SK-N-SH (cell line): ENCODE results near the gene SH3GL2. TPM values are rescaled to one million over a fixed set of nuclear protein-coding genes. Genes with fewer than 3 reads are reported as not detected.

Source experiments
- CTCF ChIA-PET: fragments of 300-600, 350-600 bp; formaldehyde crosslinking; extraction: SDS; loops from one replicate; lab custom pipeline; 2021; lab: Yijun Ruan, JAX
- POLR2A ChIA-PET: fragments of 350-600 bp; sonication (Branson Sonifier 250); formaldehyde crosslinking; extraction: SDS; loops from one replicate; lab custom pipeline; 2020; ENCODE audit warnings: antibody characterized with exemption, inconsistent platforms; lab: Yijun Ruan, JAX
- DNase-seq: peaks from one replicate; pipeline ENCODE4 v3.0.0; 2012
- H2AFZ ChIP-seq: fragments of 200-600 bp; sonication (generic); 2 replicates; pipeline ENCODE4 v1.8.1; 2016; ENCODE audit warnings: antibody characterized with exemption, mild to moderate bottlenecking, low read depth
- H3F3A ChIP-seq: fragments of 200-600 bp; sonication (generic); replicated peaks from 2 replicates; pipeline ENCODE3; 2016; ENCODE audit warnings: antibody characterized with exemption, mild to moderate bottlenecking; ENCODE audit not compliant: insufficient read depth
- H3K27ac ChIP-seq, 2 experiments: fragments of 200-500 bp in 1 of 2; fragments of 200-600 bp in 1 of 2; sonication (Bioruptor generic) in 1 of 2; sonication (generic), shearing (Covaris generic) in 1 of 2; 2 replicates each; pipeline versions ENCODE4 v1.5.1 to v1.6.1; 2014 to 2016; ENCODE audit warnings: low read depth in 2 of 2, inconsistent platforms in 1 of 2, low read length in 1 of 2, mild to moderate bottlenecking in 1 of 2, mixed read lengths in 1 of 2
- H3K27me3 ChIP-seq: fragments of 200-600 bp; sonication (generic), shearing (Covaris generic); 2 replicates; pipeline ENCODE4 v1.6.1; 2016; ENCODE audit warnings: mixed run types; ENCODE audit not compliant: insufficient read depth
- H3K36me3 ChIP-seq, 2 experiments: fragments of 200-500 bp in 1 of 2; fragments of 200-600 bp in 1 of 2; sonication (Bioruptor generic) in 1 of 2; sonication (generic) in 1 of 2; replicated peaks in 1 of 2; 2 replicates each; pipeline versions ENCODE3 to v1.5.1; 2014 to 2016; ENCODE audit warnings: low read length in 1 of 2, mild to moderate bottlenecking in 1 of 2; ENCODE audit not compliant: insufficient read depth in 2 of 2, control insufficient read depth in 1 of 2
- H3K4me1 ChIP-seq, 2 experiments: fragments of 200-500 bp in 1 of 2; fragments of 200-600 bp in 1 of 2; sonication (Bioruptor generic) in 1 of 2; sonication (generic), shearing (Covaris generic) in 1 of 2; 2 replicates each; pipeline versions ENCODE4 v1.5.1 to v1.6.1; 2014 to 2016; ENCODE audit warnings: low read depth in 1 of 2, low read length in 1 of 2, mixed run types in 1 of 2; ENCODE audit not compliant: insufficient read depth in 2 of 2, control insufficient read depth in 1 of 2
- H3K4me2 ChIP-seq: fragments of 200-600 bp; sonication (generic), shearing (Covaris generic); 2 replicates; pipeline ENCODE4 v1.6.1; 2017; ENCODE audit warnings: mixed run types
- H3K4me3 ChIP-seq, 2 experiments: fragments of 200-500 bp in 1 of 2; fragments of 200-600 bp in 1 of 2; sonication (Bioruptor generic) in 1 of 2; sonication (generic), shearing (Covaris generic) in 1 of 2; 2 replicates each; pipeline versions ENCODE4 v1.5.1 to v1.8.1; 2014 to 2016; ENCODE audit warnings: low read depth in 2 of 2, inconsistent platforms in 1 of 2, low read length in 1 of 2, mild to moderate bottlenecking in 1 of 2, mixed read lengths in 1 of 2, moderate library complexity in 1 of 2
- H3K79me2 ChIP-seq: fragments of 200-600 bp; sonication (generic); 2 replicates; pipeline ENCODE4 v1.8.1; 2017; ENCODE audit warnings: mild to moderate bottlenecking; ENCODE audit not compliant: insufficient read depth
- H3K9ac ChIP-seq: fragments of 200-600 bp; sonication (generic); 2 replicates; pipeline ENCODE4 v1.6.1; 2017; ENCODE audit warnings: mixed run types
- H3K9me2 ChIP-seq: fragments of 200-600 bp; sonication (generic); 2 replicates; pipeline ENCODE4 v1.6.1; 2017; ENCODE audit warnings: mixed run types
- H3K9me3 ChIP-seq: fragments of 200-600 bp; sonication (generic); 2 replicates; pipeline ENCODE4 v1.6.1; 2017; ENCODE audit warnings: mixed run types, mild to moderate bottlenecking, moderate library complexity
- H4K20me1 ChIP-seq: fragments of 200-600 bp; sonication (generic); 2 replicates; pipeline ENCODE4 v1.6.1; 2017; ENCODE audit warnings: mild to moderate bottlenecking, mixed run types; ENCODE audit not compliant: insufficient read depth
- CHD2 ChIP-seq: fragments of 150-350 bp; IDR thresholded peaks from 2 replicates; pipeline ENCODE4 v1.6.1; 2018; ENCODE audit warnings: low read length; ENCODE audit not compliant: partially characterized antibody
- CTCF ChIP-seq: fragments of 200-600 bp; sonication (generic); IDR thresholded peaks from 2 replicates; pipeline ENCODE4 v1.6.1; 2017; ENCODE audit warnings: antibody characterized with exemption, mild to moderate bottlenecking, moderate library complexity
- EP300 ChIP-seq, 2 experiments: IDR thresholded peaks; 2 replicates each; pipeline versions ENCODE4 v1.4.0 to v1.6.1; 2012; ENCODE audit warnings: borderline replicate concordance in 1 of 2, low read depth in 1 of 2, low read length in 1 of 2
- EZH2phosphoT487 ChIP-seq: fragments of 200-600 bp; sonication (generic); IDR thresholded peaks from 2 replicates; pipeline ENCODE4 v1.6.1; 2017; ENCODE audit warnings: low read depth, mixed run types, mild to moderate bottlenecking, antibody characterized with exemption, moderate library complexity, borderline replicate concordance
- FOXJ3 ChIP-seq: sonication (generic); formaldehyde crosslinking; IDR thresholded peaks from 2 replicates; pipeline ENCODE4 v1.5.1; 2020; ENCODE audit warnings: mild to moderate bottlenecking, missing genetic modification reagents
- FOXM1 ChIP-seq: IDR thresholded peaks from 2 replicates; pipeline ENCODE4 v1.4.0; 2012; ENCODE audit warnings: low read depth, mild to moderate bottlenecking
- GABPA ChIP-seq: IDR thresholded peaks from 2 replicates; pipeline ENCODE4 v1.4.0; 2012; ENCODE audit warnings: low read depth, mild to moderate bottlenecking
- MEF2A ChIP-seq: IDR thresholded peaks from 2 replicates; pipeline ENCODE4 v1.4.0; 2012; ENCODE audit warnings: low read depth, borderline replicate concordance
- MXI1 ChIP-seq: IDR thresholded peaks from 2 replicates; pipeline ENCODE4 v1.6.1; 2012; ENCODE audit warnings: mild to moderate bottlenecking, low read depth, low read length, improper control_type of control experiment
- NFIC ChIP-seq: IDR thresholded peaks from 2 replicates; pipeline ENCODE4 v1.4.0; 2012; ENCODE audit warnings: borderline replicate concordance
- NRF1 ChIP-seq: IDR thresholded peaks from 2 replicates; pipeline ENCODE4 v1.6.1; 2012; ENCODE audit warnings: low read depth, mild to moderate bottlenecking, low read length
- PBX3 ChIP-seq: IDR thresholded peaks from 2 replicates; pipeline ENCODE4; 2012
- POLR2AphosphoS5 ChIP-seq: IDR thresholded peaks from 2 replicates; pipeline ENCODE4 v1.6.1; 2012; ENCODE audit warnings: low read depth, low read length
- RAD21 ChIP-seq: IDR thresholded peaks from 2 replicates; pipeline ENCODE4 v1.6.1; 2012; ENCODE audit warnings: mild to moderate bottlenecking, low read length
- RXRA ChIP-seq: IDR thresholded peaks from 2 replicates; pipeline ENCODE4 v1.4.0; 2012; ENCODE audit warnings: low read depth, mild to moderate bottlenecking, borderline replicate concordance
- YY1 ChIP-seq: IDR thresholded peaks from 2 replicates; pipeline ENCODE4 v1.4.0; 2012; ENCODE audit warnings: low read depth, mild to moderate bottlenecking
- WGBS: methylation state at CpG from one replicate; pipeline ENCODE4 v1.1.6; 2017; ENCODE audit warnings: low lambda C conversion rate; 5-methylcytosine and 5-hydroxymethylcytosine counted together
- polyA plus RNA-seq, 3 experiments: library from polyadenylated mRNA; depleted of rRNA; stranded (reverse); fragments of >200 nt; gene quantifications; 2 replicates each; pipeline ENCODE4 v1.2.3, GENCODE V29; 2012
- TF ChIP-seq, protein P1 (sequence below): fragments of 150-350 bp; IDR thresholded peaks from 2 replicates; pipeline ENCODE4 v1.6.1; 2016; ENCODE audit warnings: mild to moderate bottlenecking, low read depth, low read length

Gene SH3GL2
- polyA plus RNA-seq, 1 of the 3 experiments (the other 2 are of a cell fraction), result 0.05 TPM

DNA sequence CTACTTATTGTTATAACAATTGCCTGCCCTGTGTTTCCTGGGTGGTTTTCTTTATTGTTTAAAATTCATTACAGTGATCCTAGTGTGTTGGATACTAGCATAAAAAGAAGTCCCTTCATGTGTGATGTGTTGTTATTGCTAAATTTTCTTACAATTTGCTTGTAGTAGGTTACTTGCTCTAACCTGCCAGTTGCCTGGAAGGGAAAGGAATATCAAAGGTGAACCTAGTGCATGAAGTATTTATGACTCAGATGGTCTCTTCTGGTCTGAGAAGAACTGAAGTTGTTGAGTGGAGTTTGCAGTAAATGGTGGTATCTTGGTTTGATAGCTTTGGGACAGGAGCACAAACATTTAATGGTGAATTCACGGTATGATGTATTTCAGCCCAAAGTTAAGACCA, 58.0 kb downstream of the SH3GL2 start:
- Histone ChIP-seq H3F3A (no peaks in the 10 kb centered on the region), H2AFZ (no peak overlapping the region), H3K36me3 (no peaks in the 10 kb centered on the region), H3K27ac (no peak overlapping the region), H3K27me3 (no peaks in the 10 kb centered on the region), H3K4me1 (no peaks in the 10 kb centered on the region), H3K79me2 (no peaks in the 10 kb centered on the region), H4K20me1 (no peaks in the 10 kb centered on the region), H3K4me2 (no peak overlapping the region), H3K9ac (no peak overlapping the region), H3K9me3 (no peaks in the 10 kb centered on the region), H3K4me3 (no peak overlapping the region), H3K9me2 (no peaks in the 10 kb centered on the region)
- CTCF ChIA-PET, result no interaction called here
- TF ChIP-seq MEF2A (no peak), PBX3 (no peak), YY1 (no peak), NFIC (no peak), EP300 (IDR thresholded peaks at IDR 0.05; ENCODE audit: borderline replicate concordance in 1 of 2, low read depth in 1 of 2, low read length in 1 of 2) (no peak)
- POLR2A ChIA-PET, result no interaction called here
- DNase-seq, result no peak
- 11% methylated on average over 1 of the region's 1 CpG for WGBS

DNA sequence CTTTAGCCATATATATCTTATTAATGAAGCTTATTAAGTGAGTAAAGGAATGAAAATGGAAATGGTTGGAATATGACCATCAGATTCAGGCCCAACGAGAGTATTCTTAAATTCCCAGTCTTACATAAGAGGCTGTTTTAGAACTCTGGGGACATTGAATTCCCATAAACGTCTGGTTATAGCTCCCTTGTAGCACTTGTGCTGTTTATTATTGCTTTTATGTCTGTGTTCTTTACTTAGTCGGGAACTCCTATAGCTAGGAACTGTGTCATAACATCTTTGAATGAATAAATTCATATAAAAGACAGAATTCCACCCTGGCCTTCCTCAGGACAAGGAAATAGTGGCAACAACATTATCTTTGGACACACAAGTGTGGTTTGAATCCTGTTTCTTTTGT, 58.4 kb downstream of the SH3GL2 start:
- POLR2A ChIA-PET, result no interaction called here

More for the DNA sequence above, 58.4 kb downstream of the SH3GL2 start:
- Histone ChIP-seq H3F3A (no peaks in the 10 kb centered on the region), H3K79me2 (no peaks in the 10 kb centered on the region), H3K9ac (no peak overlapping the region), H3K4me2 (no peak overlapping the region)
- TF ChIP-seq CHD2 (no peak), MXI1 (no peak), POLR2AphosphoS5 (no peak), EZH2phosphoT487 (no peak), GABPA (no peak), NRF1 (no peak), RXRA (no peak), RAD21 (no peak), FOXM1 (no peak), FOXJ3 (CRISPR knock-in tag) (no peak), CTCF (no peak)
- TF ChIP-seq, protein P1, sequence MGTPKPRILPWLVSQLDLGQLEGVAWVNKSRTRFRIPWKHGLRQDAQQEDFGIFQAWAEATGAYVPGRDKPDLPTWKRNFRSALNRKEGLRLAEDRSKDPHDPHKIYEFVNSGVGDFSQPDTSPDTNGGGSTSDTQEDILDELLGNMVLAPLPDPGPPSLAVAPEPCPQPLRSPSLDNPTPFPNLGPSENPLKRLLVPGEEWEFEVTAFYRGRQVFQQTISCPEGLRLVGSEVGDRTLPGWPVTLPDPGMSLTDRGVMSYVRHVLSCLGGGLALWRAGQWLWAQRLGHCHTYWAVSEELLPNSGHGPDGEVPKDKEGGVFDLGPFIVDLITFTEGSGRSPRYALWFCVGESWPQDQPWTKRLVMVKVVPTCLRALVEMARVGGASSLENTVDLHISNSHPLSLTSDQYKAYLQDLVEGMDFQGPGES, result no peak
- TF ChIP-seq, all 33 proteins: peak for 0
- Histone ChIP-seq H3K9me2 (no peaks in the 10 kb centered on the region), H3K27ac (no peak overlapping the region), H3K4me1 (no peaks in the 10 kb centered on the region), H3K27me3 (no peaks in the 10 kb centered on the region), H2AFZ (no peak overlapping the region), H3K36me3 (no peaks in the 10 kb centered on the region), H3K4me3 (no peak overlapping the region), H3K9me3 (no peaks in the 10 kb centered on the region), H4K20me1 (no peaks in the 10 kb centered on the region)
- DNase-seq, result no peak
- CTCF ChIA-PET, result no interaction called here
- 3% methylated on average over 3 of the region's 3 CpGs for WGBS
